Neural cell (in vitro differentiated cells): Measurements from ENCODE around the gene MC1R. TPM values are rescaled to one million over a fixed set of nuclear protein-coding genes. Genes with fewer than 3 reads are reported as not detected.

Experiments
- H2AFZ ChIP-seq: fragments of 200-600, 300-800 bp; sonication (generic), shearing (Covaris generic); 2 replicates; pipeline ENCODE4 v1.6.0; 2014; ENCODE audit warnings: low read depth, mild to moderate bottlenecking, antibody characterized with exemption, low read length, moderate library complexity
- H3F3A ChIP-seq: fragments of 200-600 bp; shearing (Covaris generic); 2 replicates; pipeline ENCODE4 v1.6.1; 2016; ENCODE audit warnings: mild to moderate bottlenecking, moderate library complexity, mixed read lengths, antibody characterized with exemption, low read length; ENCODE audit not compliant: insufficient read depth, poor library complexity, severe bottlenecking
- H3K27ac ChIP-seq: fragments of 200-600, 300-800 bp; sonication (generic), shearing (Covaris generic); 2 replicates; pipeline ENCODE4 v1.5.1; 2014; ENCODE audit warnings: mild to moderate bottlenecking, low read length, moderate library complexity
- H3K27me3 ChIP-seq: fragments of 300-800, 200-600 bp; sonication (generic), shearing (Covaris generic); 2 replicates; pipeline ENCODE4 v1.6.0; 2014; ENCODE audit warnings: mild to moderate bottlenecking, low read depth, low read length, moderate library complexity; ENCODE audit not compliant: insufficient read depth
- H3K36me3 ChIP-seq: fragments of 300-800, 200-600 bp; sonication (generic), shearing (Covaris generic); 2 replicates; pipeline ENCODE4 v1.5.1; 2014; ENCODE audit warnings: mild to moderate bottlenecking, antibody characterized with exemption, low read length, moderate library complexity; ENCODE audit not compliant: insufficient read depth
- H3K4me2 ChIP-seq: fragments of 300-800, 200-600 bp; sonication (generic), shearing (Covaris generic); 2 replicates; pipeline ENCODE4 v1.6.0; 2014; ENCODE audit warnings: mild to moderate bottlenecking, low read length
- H3K4me3 ChIP-seq: fragments of 300-800, 200-600 bp; sonication (generic), shearing (Covaris generic); 2 replicates; pipeline ENCODE4 v1.5.1; 2014; ENCODE audit warnings: mild to moderate bottlenecking, low read length, moderate library complexity
- H3K79me2 ChIP-seq: fragments of 200-600 bp; shearing (Covaris generic); replicated peaks from 2 replicates; pipeline ENCODE4 v1.6.0; 2014; ENCODE audit warnings: mild to moderate bottlenecking, low read length, moderate library complexity; ENCODE audit not compliant: insufficient read depth
- H3K9ac ChIP-seq: fragments of 300-800, 200-600 bp; sonication (generic), shearing (Covaris generic); 2 replicates; pipeline ENCODE4 v1.6.1; 2016; ENCODE audit warnings: mild to moderate bottlenecking, low read length, mixed read lengths
- H3K9me2 ChIP-seq: fragments of 200-600 bp; shearing (Covaris generic); 2 replicates; pipeline ENCODE4 v1.6.1; 2016; ENCODE audit warnings: mild to moderate bottlenecking, low read length, mixed read lengths; ENCODE audit not compliant: insufficient read depth
- H3K9me3 ChIP-seq: fragments of 200-600, 300-800 bp; sonication (generic), shearing (Covaris generic); 2 replicates; pipeline ENCODE4 v1.6.1; 2016; ENCODE audit warnings: mild to moderate bottlenecking, mixed run types, low read length, moderate library complexity, mixed read lengths
- H4K20me1 ChIP-seq: fragments of 200-600 bp; shearing (Covaris generic); 2 replicates; pipeline ENCODE4 v1.6.1; 2016; ENCODE audit warnings: mild to moderate bottlenecking, mixed run types; ENCODE audit not compliant: insufficient read depth
- EP300 ChIP-seq: fragments of 450-650 bp; conservative IDR thresholded peaks from 2 replicates; pipeline ENCODE4 v1.6.1; 2014; ENCODE audit warnings: antibody characterized with exemption, mild to moderate bottlenecking, moderate library complexity; ENCODE audit not compliant: poor library complexity, severe bottlenecking
- EZH2 ChIP-seq: fragments of 200-600, 300-800 bp; shearing (Covaris generic), sonication (generic); IDR thresholded peaks from 2 replicates; pipeline ENCODE4 v1.6.1; 2014; ENCODE audit warnings: antibody characterized with exemption, low read length, borderline replicate concordance, mild to moderate bottlenecking; ENCODE audit not compliant: insufficient read depth, poor library complexity, severe bottlenecking
- MXI1 ChIP-seq: fragments of 450-650 bp; conservative IDR thresholded peaks from 2 replicates; pipeline ENCODE4 v1.6.1; 2014; ENCODE audit warnings: antibody characterized with exemption, mild to moderate bottlenecking; ENCODE audit not compliant: poor library complexity, severe bottlenecking
- POLR2AphosphoS5 ChIP-seq: IDR thresholded peaks from 2 replicates; pipeline ENCODE4 v1.6.1; 2012
- RAD21 ChIP-seq: fragments of 450-650 bp; conservative IDR thresholded peaks from 2 replicates; pipeline ENCODE4 v1.6.1; 2014; ENCODE audit warnings: antibody characterized with exemption, mild to moderate bottlenecking, moderate library complexity
- SMC3 ChIP-seq: fragments of 450-650 bp; conservative IDR thresholded peaks from 2 replicates; pipeline ENCODE4 v1.6.1; 2014; ENCODE audit warnings: antibody characterized with exemption, mild to moderate bottlenecking, moderate library complexity; ENCODE audit not compliant: poor library complexity
- TAF1 ChIP-seq: IDR thresholded peaks from 2 replicates; pipeline ENCODE4 v1.6.1; 2012; ENCODE audit warnings: low read depth
- polyA plus RNA-seq: library from polyadenylated mRNA; depleted of rRNA; stranded (reverse); fragments of >200 nt; gene quantifications from 2 replicates; pipeline ENCODE4 v1.2.3, GENCODE V29; 2014
- TF ChIP-seq, protein P1 (sequence below): fragments of 450-650 bp; IDR thresholded peaks from 2 replicates; pipeline ENCODE4 v1.5.1; 2014; ENCODE audit warnings: antibody characterized with exemption, mild to moderate bottlenecking, moderate library complexity; ENCODE audit not compliant: poor library complexity, severe bottlenecking
- TF ChIP-seq, protein P2 (sequence below): IDR thresholded peaks from 2 replicates; pipeline ENCODE4 v1.6.1; 2012; ENCODE audit warnings: borderline replicate concordance

MC1R gene
- polyA plus RNA-seq, 1 donor from 2014 or later = 21.3 TPM

DNA sequence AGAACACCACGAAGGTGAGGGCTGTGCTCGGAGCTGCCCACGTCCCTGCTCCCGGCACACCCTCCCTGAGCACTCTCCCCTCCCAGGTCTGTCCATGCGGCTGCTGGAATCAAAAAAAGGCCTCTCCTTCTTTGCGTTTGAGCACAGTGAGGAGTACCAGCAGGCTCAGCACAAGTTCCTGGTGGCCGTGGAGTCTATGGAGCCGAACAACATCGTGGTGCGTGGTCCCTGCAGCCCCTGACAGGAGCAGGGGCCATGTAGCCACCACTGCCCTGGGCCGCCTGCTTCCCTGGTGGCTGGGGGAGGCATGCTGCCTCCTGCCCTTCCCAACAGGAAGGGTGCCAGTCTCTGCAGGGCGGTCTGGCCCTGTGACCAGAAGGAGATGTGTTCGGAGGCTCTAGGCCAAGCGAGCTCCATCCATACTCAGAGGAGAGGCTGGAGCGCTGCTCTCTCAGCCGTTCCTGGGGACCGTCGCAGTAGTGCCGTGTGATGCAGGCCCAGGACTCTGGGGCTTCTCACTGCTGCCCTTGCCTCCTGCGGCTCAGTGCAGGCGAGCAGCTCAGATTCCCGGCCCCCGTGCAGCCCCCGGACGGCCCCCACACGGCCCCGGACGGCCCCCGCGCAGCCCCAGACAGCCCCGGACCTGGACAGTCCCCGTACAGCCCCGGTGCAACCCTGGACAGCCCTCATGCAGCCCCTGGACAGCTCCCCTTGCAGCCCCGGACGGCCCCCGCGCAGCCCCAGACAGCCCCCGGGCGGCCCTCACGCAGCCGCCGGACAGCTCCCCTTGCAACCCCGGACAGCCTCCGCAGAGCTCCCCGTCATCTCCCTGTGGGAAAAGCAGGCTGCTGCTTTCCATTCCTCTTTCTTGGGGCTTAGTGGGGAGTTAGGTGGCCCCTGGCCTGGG lies 24.8 kb upstream of the MC1R start:
- no peaks in the 10 kb centered on the region for H3K27me3 ChIP-seq
- no peaks in the 10 kb centered on the region for H3K9me2 ChIP-seq
- H3K79me2 ChIP-seq = no peaks in the 10 kb centered on the region
- H3K4me3 ChIP-seq = no peak overlapping the region
- peaks cover 5% of the 10 kb centered on the region for H3K36me3 ChIP-seq
- H2AFZ ChIP-seq = no peak overlapping the region
- no peaks in the 10 kb centered on the region for H3F3A ChIP-seq
- no peak overlapping the region for H3K27ac ChIP-seq
- no peaks in the 10 kb centered on the region for H4K20me1 ChIP-seq
- H3K4me2 ChIP-seq = no peak overlapping the region
- H3K9me3 ChIP-seq = no peaks in the 10 kb centered on the region
- H3K9ac ChIP-seq = no peak overlapping the region
- TF ChIP-seq TAF1 (no peak), SMC3 (no peak), RAD21 (no peak), EP300 (no peak), MXI1 (no peak), POLR2AphosphoS5 (no peak), EZH2 (no peak)
- TF ChIP-seq, protein P1, sequence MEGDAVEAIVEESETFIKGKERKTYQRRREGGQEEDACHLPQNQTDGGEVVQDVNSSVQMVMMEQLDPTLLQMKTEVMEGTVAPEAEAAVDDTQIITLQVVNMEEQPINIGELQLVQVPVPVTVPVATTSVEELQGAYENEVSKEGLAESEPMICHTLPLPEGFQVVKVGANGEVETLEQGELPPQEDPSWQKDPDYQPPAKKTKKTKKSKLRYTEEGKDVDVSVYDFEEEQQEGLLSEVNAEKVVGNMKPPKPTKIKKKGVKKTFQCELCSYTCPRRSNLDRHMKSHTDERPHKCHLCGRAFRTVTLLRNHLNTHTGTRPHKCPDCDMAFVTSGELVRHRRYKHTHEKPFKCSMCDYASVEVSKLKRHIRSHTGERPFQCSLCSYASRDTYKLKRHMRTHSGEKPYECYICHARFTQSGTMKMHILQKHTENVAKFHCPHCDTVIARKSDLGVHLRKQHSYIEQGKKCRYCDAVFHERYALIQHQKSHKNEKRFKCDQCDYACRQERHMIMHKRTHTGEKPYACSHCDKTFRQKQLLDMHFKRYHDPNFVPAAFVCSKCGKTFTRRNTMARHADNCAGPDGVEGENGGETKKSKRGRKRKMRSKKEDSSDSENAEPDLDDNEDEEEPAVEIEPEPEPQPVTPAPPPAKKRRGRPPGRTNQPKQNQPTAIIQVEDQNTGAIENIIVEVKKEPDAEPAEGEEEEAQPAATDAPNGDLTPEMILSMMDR = no peak
- TF ChIP-seq, protein P2, sequence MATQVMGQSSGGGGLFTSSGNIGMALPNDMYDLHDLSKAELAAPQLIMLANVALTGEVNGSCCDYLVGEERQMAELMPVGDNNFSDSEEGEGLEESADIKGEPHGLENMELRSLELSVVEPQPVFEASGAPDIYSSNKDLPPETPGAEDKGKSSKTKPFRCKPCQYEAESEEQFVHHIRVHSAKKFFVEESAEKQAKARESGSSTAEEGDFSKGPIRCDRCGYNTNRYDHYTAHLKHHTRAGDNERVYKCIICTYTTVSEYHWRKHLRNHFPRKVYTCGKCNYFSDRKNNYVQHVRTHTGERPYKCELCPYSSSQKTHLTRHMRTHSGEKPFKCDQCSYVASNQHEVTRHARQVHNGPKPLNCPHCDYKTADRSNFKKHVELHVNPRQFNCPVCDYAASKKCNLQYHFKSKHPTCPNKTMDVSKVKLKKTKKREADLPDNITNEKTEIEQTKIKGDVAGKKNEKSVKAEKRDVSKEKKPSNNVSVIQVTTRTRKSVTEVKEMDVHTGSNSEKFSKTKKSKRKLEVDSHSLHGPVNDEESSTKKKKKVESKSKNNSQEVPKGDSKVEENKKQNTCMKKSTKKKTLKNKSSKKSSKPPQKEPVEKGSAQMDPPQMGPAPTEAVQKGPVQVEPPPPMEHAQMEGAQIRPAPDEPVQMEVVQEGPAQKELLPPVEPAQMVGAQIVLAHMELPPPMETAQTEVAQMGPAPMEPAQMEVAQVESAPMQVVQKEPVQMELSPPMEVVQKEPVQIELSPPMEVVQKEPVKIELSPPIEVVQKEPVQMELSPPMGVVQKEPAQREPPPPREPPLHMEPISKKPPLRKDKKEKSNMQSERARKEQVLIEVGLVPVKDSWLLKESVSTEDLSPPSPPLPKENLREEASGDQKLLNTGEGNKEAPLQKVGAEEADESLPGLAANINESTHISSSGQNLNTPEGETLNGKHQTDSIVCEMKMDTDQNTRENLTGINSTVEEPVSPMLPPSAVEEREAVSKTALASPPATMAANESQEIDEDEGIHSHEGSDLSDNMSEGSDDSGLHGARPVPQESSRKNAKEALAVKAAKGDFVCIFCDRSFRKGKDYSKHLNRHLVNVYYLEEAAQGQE = no peak

DNA sequence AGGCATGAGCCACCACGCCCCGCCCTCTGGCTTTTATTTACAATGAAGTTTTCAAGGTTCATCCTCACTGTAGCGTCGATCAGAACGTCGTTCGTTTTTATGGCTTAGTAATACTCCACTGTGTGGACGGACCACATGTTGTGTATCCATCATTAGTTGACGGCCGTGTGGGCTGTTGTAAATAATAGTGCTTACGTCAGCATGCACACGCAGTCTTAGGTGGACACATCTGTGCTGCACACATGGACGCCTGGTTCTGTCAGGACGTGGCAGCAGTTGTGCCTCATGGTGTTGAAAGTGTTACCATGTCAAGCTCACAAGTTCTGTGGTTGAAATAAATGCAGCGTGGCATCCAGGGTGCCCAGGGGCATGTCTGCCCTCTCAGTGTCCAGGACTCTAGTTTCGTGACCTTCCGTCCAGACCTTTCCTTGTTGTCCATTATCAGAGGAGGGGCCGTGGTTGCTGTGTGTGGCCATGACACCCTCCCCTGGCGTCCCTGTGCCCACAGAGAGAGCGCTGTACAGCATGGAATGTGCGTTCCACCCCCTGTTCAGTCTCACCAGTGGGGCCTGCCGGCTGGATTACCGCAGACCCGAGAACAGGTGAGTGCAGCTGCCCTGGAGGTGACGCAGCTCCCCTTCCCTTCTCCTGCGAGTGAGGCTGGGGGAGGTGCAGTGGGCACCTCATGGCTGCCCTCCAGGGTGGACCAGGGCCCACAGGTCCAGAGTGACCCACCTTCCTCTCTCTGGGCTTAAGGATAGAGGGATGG lies 23.0 kb upstream of the MC1R start:
- H3F3A ChIP-seq = no peaks in the 10 kb centered on the region
- peaks cover 5% of the 10 kb centered on the region for H3K36me3 ChIP-seq
- H4K20me1 ChIP-seq = no peaks in the 10 kb centered on the region
- no peak for TF ChIP-seq EZH2
- H3K4me2 ChIP-seq = no peak overlapping the region
- H3K27me3 ChIP-seq = no peaks in the 10 kb centered on the region
- no peaks in the 10 kb centered on the region for H3K9me2 ChIP-seq
- H3K79me2 ChIP-seq = no peaks in the 10 kb centered on the region
- no peak overlapping the region for H2AFZ ChIP-seq
- no peak overlapping the region for H3K9ac ChIP-seq
- no peak overlapping the region for H3K27ac ChIP-seq
- H3K4me3 ChIP-seq = no peak overlapping the region
- H3K9me3 ChIP-seq = no peaks in the 10 kb centered on the region
